ENCODE data around the gene GLYATL1B. TPM values are rescaled to one million over a fixed set of nuclear protein-coding genes. Genes with fewer than 3 reads are reported as not detected.
"Not testable (repeated sequence)": the region's sequence is repeated elsewhere in the genome, so short reads cannot be mapped to it uniquely, and the experiment has no call there.

Gene GLYATL1B
- total RNA-seq, 1 experiment from 2014 or later: not detected

- ATAC-seq: no peak
- peaks cover 12% of the 10 kb centered on the region for H3K27me3 ChIP-seq (ENCODE audit: control insufficient read depth, insufficient read depth, low read length)
- BruUV-seq (replicated peaks): no TSS peak
- H3K4me1 ChIP-seq (ENCODE audit: control insufficient read depth, insufficient read depth, low read length): no peaks in the 10 kb centered on the region
- ChIA-PET CTCF (no interaction called here), POLR2A (no interaction called here)
- DNase-seq (ENCODE audit: low read depth, low spot score): no peak
- no peaks in the 10 kb centered on the region for H3K9me3 ChIP-seq (ENCODE audit: control insufficient read depth, insufficient read depth, low read depth, low read length)
- intact Hi-C loops (cut with micrococcal nuclease; ENCODE audit: unreplicated experiment) (loop anchor here (10.0 kb wide), 1 partner anchor 408 kb away; no protein-coding TSS in a partner anchor), in situ Hi-C loops (cut with HindIII; ENCODE audit: low pct_unique_long_range_greater_than_20kb, low sequenced_read_pairs) (no loop called here)
- no peak overlapping the region for H3K4me3 ChIP-seq (ENCODE audit: low read depth in 2 of 2, low read length in 2 of 2)
- H3K36me3 ChIP-seq (ENCODE audit: control insufficient read depth, insufficient read depth, low read length): no peaks in the 10 kb centered on the region
- TF ChIP-seq TCF7L2 (IDR thresholded peaks at IDR 0.05; ENCODE audit: low read depth, low read length) (no peak), REST (IDR thresholded peaks at IDR 0.05; ENCODE audit: insufficient read depth in 1 of 2, low read depth in 2 of 2, low read length in 1 of 2) (no peak), POLR2AphosphoS5 (IDR thresholded peaks at IDR 0.05; ENCODE audit: low read depth, low read length) (no peak), SIN3A (IDR thresholded peaks at IDR 0.05; ENCODE audit: borderline replicate concordance, insufficient read depth, low read depth, low read length) (no peak)
- TF ChIP-seq, protein P1, sequence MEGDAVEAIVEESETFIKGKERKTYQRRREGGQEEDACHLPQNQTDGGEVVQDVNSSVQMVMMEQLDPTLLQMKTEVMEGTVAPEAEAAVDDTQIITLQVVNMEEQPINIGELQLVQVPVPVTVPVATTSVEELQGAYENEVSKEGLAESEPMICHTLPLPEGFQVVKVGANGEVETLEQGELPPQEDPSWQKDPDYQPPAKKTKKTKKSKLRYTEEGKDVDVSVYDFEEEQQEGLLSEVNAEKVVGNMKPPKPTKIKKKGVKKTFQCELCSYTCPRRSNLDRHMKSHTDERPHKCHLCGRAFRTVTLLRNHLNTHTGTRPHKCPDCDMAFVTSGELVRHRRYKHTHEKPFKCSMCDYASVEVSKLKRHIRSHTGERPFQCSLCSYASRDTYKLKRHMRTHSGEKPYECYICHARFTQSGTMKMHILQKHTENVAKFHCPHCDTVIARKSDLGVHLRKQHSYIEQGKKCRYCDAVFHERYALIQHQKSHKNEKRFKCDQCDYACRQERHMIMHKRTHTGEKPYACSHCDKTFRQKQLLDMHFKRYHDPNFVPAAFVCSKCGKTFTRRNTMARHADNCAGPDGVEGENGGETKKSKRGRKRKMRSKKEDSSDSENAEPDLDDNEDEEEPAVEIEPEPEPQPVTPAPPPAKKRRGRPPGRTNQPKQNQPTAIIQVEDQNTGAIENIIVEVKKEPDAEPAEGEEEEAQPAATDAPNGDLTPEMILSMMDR (IDR thresholded peaks at IDR 0.05): no peak
- no peak overlapping the region for H3K27ac ChIP-seq (ENCODE audit: low read length)
Observed at GRCh38 chr11:59062602-59063529, 23.2 kb upstream of the GLYATL1B start.

GRCh38 chr11:59063996-59064727, 21.9 kb upstream of the GLYATL1B start:
- H3K36me3 ChIP-seq (ENCODE audit: control insufficient read depth, insufficient read depth, low read length); DNase-seq (ENCODE audit: low read depth, low spot score); CTCF ChIA-PET; H3K27ac ChIP-seq (ENCODE audit: low read length); in situ Hi-C loops (cut with HindIII; ENCODE audit: low pct_unique_long_range_greater_than_20kb, low sequenced_read_pairs); H3K9me3 ChIP-seq (ENCODE audit: control insufficient read depth, insufficient read depth, low read depth, low read length); BruUV-seq (replicated peaks); H3K4me1 ChIP-seq (ENCODE audit: control insufficient read depth, insufficient read depth, low read length); ATAC-seq; H3K4me3 ChIP-seq (ENCODE audit: low read depth in 2 of 2, low read length in 2 of 2); POLR2A ChIA-PET: not testable (repeated sequence)
- peaks cover 18% of the 10 kb centered on the region for H3K27me3 ChIP-seq (ENCODE audit: control insufficient read depth, insufficient read depth, low read length)
- intact Hi-C loops (cut with micrococcal nuclease; ENCODE audit: unreplicated experiment): loop anchor here (10.0 kb wide), 1 partner anchor 409 kb away; no protein-coding TSS in a partner anchor

Measured in Panc1 (cell line).